HepG2 (cell line): ENCODE data around the gene LSM14B. TPM values are rescaled to one million over a fixed set of nuclear protein-coding genes. Genes with fewer than 3 reads are reported as not detected.

ENCODE experiments used
- FOSL1 ChIP-seq: sonication (generic); formaldehyde crosslinking; IDR thresholded peaks from 2 replicates; pipeline ENCODE4 v1.9.0; 2021; ENCODE audit warnings: missing genetic modification reagents, borderline replicate concordance
- HES4 ChIP-seq: sonication (generic); formaldehyde crosslinking; IDR thresholded peaks from 2 replicates; pipeline ENCODE4 v1.9.0; 2021; ENCODE audit warnings: mild to moderate bottlenecking, missing genetic modification reagents, borderline replicate concordance
- KLF13 ChIP-seq: sonication (generic); formaldehyde crosslinking; IDR thresholded peaks from 2 replicates; pipeline ENCODE4 v1.4.0; 2020; ENCODE audit warnings: mild to moderate bottlenecking, missing genetic modification reagents
- NR2F6 ChIP-seq, 2 experiments: IDR thresholded peaks; 2 replicates each; pipeline ENCODE4 v1.6.1; 2016; ENCODE audit warnings: antibody characterized with exemption in 1 of 2, mild to moderate bottlenecking in 1 of 2
- POGK ChIP-seq: sonication (generic); formaldehyde crosslinking; conservative IDR thresholded peaks from 2 replicates; pipeline ENCODE4 v1.8.0; 2022; ENCODE audit warnings: mild to moderate bottlenecking, moderate library complexity, missing genetic modification reagents
- POGZ ChIP-seq: sonication (generic); formaldehyde crosslinking; IDR thresholded peaks from 2 replicates; pipeline ENCODE4 v1.4.0; 2020; ENCODE audit warnings: mild to moderate bottlenecking, missing genetic modification reagents
- ZBTB49 ChIP-seq: sonication (generic); formaldehyde crosslinking; IDR thresholded peaks from 2 replicates; pipeline ENCODE4 v1.4.0; 2020; ENCODE audit warnings: missing genetic modification reagents, borderline replicate concordance
- ZC3H13 ChIP-seq: sonication (generic); formaldehyde crosslinking; IDR thresholded peaks from 2 replicates; pipeline ENCODE4 v1.8.1; 2023; ENCODE audit warnings: mild to moderate bottlenecking, missing genetic modification reagents, moderate library complexity
- ZFP36L2 ChIP-seq: sonication (generic); formaldehyde crosslinking; IDR thresholded peaks from 2 replicates; pipeline ENCODE4 v1.4.0; 2020; ENCODE audit warnings: missing genetic modification reagents
- ZNF543 ChIP-seq: sonication (generic); formaldehyde crosslinking; IDR thresholded peaks from 2 replicates; pipeline ENCODE4 v1.4.0; 2020; ENCODE audit warnings: mild to moderate bottlenecking, missing genetic modification reagents
- ZNF572 ChIP-seq: sonication (generic); formaldehyde crosslinking; IDR thresholded peaks from 2 replicates; pipeline ENCODE4 v1.5.1; 2020; ENCODE audit warnings: mild to moderate bottlenecking, missing genetic modification reagents
- ZNF576 ChIP-seq: sonication (generic); formaldehyde crosslinking; IDR thresholded peaks from 2 replicates; pipeline ENCODE4 v1.4.0; 2020; ENCODE audit warnings: mild to moderate bottlenecking, missing genetic modification reagents
- ZNF850 ChIP-seq: sonication (generic); formaldehyde crosslinking; conservative IDR thresholded peaks from 2 replicates; pipeline ENCODE4 v1.9.0; 2021; ENCODE audit warnings: mild to moderate bottlenecking, missing genetic modification reagents
- ZSCAN25 ChIP-seq: sonication (generic); formaldehyde crosslinking; IDR thresholded peaks from 2 replicates; pipeline ENCODE4 v1.8.0; 2022; ENCODE audit warnings: mild to moderate bottlenecking, missing genetic modification reagents
- polyA plus RNA-seq, 8 experiments: library from polyadenylated mRNA; depleted of rRNA in 3 of 8; stranded (reverse) in 7 of 8; unstranded in 1 of 8; fragments of >200 nt; fragmentation: Illumina TruSeq in 4 of 8; extraction: Trizol in 4 of 8; gene quantifications; 2 replicates each; pipeline versions ENCODE4 v1.2.1 to v1.2.3, GENCODE V29; 2011 to 2016; ENCODE audit warnings: low read depth in 4 of 8, missing spikeins in 1 of 8, mixed read lengths in 1 of 8; ENCODE audit not compliant: insufficient read depth in 1 of 8
- total RNA-seq, 5 experiments: library from RNA; depleted of rRNA; stranded (reverse); fragments of >200 nt; fragmentation: Illumina TruSeq; extraction: Trizol; gene quantifications; 2 replicates each; pipeline ENCODE4 v1.2.3, GENCODE V29; 2016; ENCODE audit warnings: low read depth in 1 of 5
- TF ChIP-seq, protein P1 (sequence below): IDR thresholded peaks from 2 replicates; pipeline ENCODE4 v1.6.1; 2016; ENCODE audit warnings: missing compliant biosample characterization, missing genetic modification reagents, borderline replicate concordance
- TF ChIP-seq, protein P2 (sequence below): sonication (generic); formaldehyde crosslinking; IDR thresholded peaks from 2 replicates; pipeline ENCODE4 v1.8.1; 2022; ENCODE audit warnings: low read depth, mild to moderate bottlenecking, missing genetic modification reagents

The LSM14B gene
- total and polyA plus RNA-seq, 2 of the 13 experiments (the other 11 are each of a cell fraction or from before 2014, with no cell fraction given), result 43.3 to 79.2 TPM

GRCh38 chr20:62119591-62120364 is 2.5 kb upstream of the LSM14B start (continued):
- TF ChIP-seq ZBTB49 (no peak), ZNF576 (CRISPR knock-in tag) (no peak), HES4 (peak; percentile 63; the same call in 1 of the 2 replicates), ZC3H13 (CRISPR knock-in tag) (0 out of 2 replicates have a peak, but pooled peaks have one; percentile 53), ZNF572 (peak; percentile 74), KLF13 (no peak; the same call in 1 of the 2 replicates), ZFP36L2 (CRISPR knock-in tag) (no peak), FOSL1 (CRISPR knock-in tag) (no peak), ZNF543 (CRISPR knock-in tag) (0 out of 2 replicates have a peak, but pooled peaks have one; percentile 52), NR2F6 (IDR thresholded peaks at IDR 0.05) (peak; percentile 65), NR2F6 (CRISPR knock-in tag; IDR thresholded peaks at IDR 0.05) (peak; percentile 54; the same call in 1 of the 2 replicates), POGZ (CRISPR knock-in tag) (peak; percentile 18; the same call in 1 of the 2 replicates), POGK (CRISPR knock-in tag) (0 out of 2 replicates have a peak, but pooled peaks have one; percentile 55), ZNF850 (CRISPR knock-in tag) (no peak), ZSCAN25 (CRISPR knock-in tag) (peak; percentile 83; the same call in 1 of the 2 replicates)
- TF ChIP-seq, protein P1, sequence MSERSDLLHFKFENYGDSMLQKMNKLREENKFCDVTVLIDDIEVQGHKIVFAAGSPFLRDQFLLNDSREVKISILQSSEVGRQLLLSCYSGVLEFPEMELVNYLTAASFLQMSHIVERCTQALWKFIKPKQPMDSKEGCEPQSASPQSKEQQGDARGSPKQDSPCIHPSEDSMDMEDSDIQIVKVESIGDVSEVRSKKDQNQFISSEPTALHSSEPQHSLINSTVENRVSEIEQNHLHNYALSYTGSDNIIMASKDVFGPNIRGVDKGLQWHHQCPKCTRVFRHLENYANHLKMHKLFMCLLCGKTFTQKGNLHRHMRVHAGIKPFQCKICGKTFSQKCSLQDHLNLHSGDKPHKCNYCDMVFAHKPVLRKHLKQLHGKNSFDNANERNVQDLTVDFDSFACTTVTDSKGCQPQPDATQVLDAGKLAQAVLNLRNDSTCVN (CRISPR knock-in tag), result peak; percentile 36; the same call in 1 of the 2 replicates
- TF ChIP-seq, protein P2, sequence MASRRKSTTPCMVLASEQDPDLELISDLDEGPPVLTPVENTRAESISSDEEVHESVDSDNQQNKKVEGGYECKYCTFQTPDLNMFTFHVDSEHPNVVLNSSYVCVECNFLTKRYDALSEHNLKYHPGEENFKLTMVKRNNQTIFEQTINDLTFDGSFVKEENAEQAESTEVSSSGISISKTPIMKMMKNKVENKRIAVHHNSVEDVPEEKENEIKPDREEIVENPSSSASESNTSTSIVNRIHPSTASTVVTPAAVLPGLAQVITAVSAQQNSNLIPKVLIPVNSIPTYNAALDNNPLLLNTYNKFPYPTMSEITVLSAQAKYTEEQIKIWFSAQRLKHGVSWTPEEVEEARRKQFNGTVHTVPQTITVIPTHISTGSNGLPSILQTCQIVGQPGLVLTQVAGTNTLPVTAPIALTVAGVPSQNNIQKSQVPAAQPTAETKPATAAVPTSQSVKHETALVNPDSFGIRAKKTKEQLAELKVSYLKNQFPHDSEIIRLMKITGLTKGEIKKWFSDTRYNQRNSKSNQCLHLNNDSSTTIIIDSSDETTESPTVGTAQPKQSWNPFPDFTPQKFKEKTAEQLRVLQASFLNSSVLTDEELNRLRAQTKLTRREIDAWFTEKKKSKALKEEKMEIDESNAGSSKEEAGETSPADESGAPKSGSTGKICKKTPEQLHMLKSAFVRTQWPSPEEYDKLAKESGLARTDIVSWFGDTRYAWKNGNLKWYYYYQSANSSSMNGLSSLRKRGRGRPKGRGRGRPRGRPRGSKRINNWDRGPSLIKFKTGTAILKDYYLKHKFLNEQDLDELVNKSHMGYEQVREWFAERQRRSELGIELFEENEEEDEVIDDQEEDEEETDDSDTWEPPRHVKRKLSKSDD (CRISPR knock-in tag), result 0 out of 2 replicates have a peak, but pooled peaks have one; percentile 11
